ENCODE results near the gene CHMP2A. TPM values are rescaled to one million over a fixed set of nuclear protein-coding genes. Genes with fewer than 3 reads are reported as not detected.
A peak's percentile ranks its signal among the peaks of the same experiment; 100 is the strongest.

The CHMP2A gene
- total and polyA plus RNA-seq, 2 donors (not counting 3 experiments of a cell fraction or from before 2014, with no cell fraction given): 105 to 150 TPM

GRCh38 chr19:58550362-58551122, 4.4 kb downstream of the CHMP2A start:
- Histone ChIP-seq H3K9me1 (replicated peaks; ENCODE audit: control insufficient read depth, extremely low read depth, insufficient read depth, low read length) (no peaks in the 10 kb centered on the region), H3K27ac (ENCODE audit: insufficient read depth, low read depth, low read length) (no peak overlapping the region), H3K4me2 (ENCODE audit: insufficient read depth, low read length) (no peak overlapping the region), H4K20me1 (replicated peaks; ENCODE audit: control insufficient read depth, extremely low read depth, insufficient read depth, low read length) (peaks cover 4% of the 10 kb centered on the region), H3K27me3 (ENCODE audit: control insufficient read depth in 2 of 2, insufficient read depth in 2 of 2, low read length in 2 of 2) (no peaks in the 10 kb centered on the region), H3K9ac (replicated peaks; ENCODE audit: extremely low read depth, insufficient read depth, low read length) (no peak overlapping the region), H3K36me3 (ENCODE audit: control insufficient read depth in 2 of 2, extremely low read depth in 1 of 2, insufficient read depth in 2 of 2, low read length in 2 of 2) (peaks cover 14 to 50% of the 10 kb centered on the region in 2 experiments), H3K4me1 (ENCODE audit: control insufficient read depth, extremely low read depth, insufficient read depth, low read length) (peaks cover 28% of the 10 kb centered on the region), H3K9me3 (replicated peaks; ENCODE audit: control insufficient read depth, insufficient read depth, low read length) (no peaks in the 10 kb centered on the region), H3K4me3 (replicated peaks in 1 of 3; ENCODE audit: insufficient read depth in 1 of 3, low read depth in 1 of 3, low read length in 3 of 3) (no peak overlapping the region), H3K79me2 (ENCODE audit: control insufficient read depth, insufficient read depth, low read length) (peaks cover 40% of the 10 kb centered on the region), H2AFZ (ENCODE audit: low read depth, low read length) (no peak overlapping the region)
- TF ChIP-seq FOS (IDR thresholded peaks at IDR 0.05; ENCODE audit: borderline replicate concordance, insufficient read depth, low read length) (no peak), GATA2 (IDR thresholded peaks at IDR 0.05; ENCODE audit: insufficient read depth, insufficient read length, low read depth, low read length) (no peak), POLR2A (IDR thresholded peaks at IDR 0.05; ENCODE audit: low read depth, low read length) (no peak), JUN (IDR thresholded peaks at IDR 0.05; ENCODE audit: borderline replicate concordance, insufficient read depth, insufficient read length, low read depth) (no peak), EZH2 (IDR thresholded peaks at IDR 0.05; ENCODE audit: borderline replicate concordance, low read depth, low read length, severe bottlenecking) (no peak), POLR2AphosphoS5 (IDR thresholded peaks at IDR 0.05; ENCODE audit: insufficient read depth, low read depth, low read length) (no peak), MYC (IDR thresholded peaks at IDR 0.05; ENCODE audit: low read depth, low read length) (no peak)
- TF ChIP-seq, protein P1, sequence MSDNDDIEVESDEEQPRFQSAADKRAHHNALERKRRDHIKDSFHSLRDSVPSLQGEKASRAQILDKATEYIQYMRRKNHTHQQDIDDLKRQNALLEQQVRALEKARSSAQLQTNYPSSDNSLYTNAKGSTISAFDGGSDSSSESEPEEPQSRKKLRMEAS (IDR thresholded peaks at IDR 0.05; ENCODE audit: insufficient read depth, insufficient read length): no peak
- TF ChIP-seq, protein P2, sequence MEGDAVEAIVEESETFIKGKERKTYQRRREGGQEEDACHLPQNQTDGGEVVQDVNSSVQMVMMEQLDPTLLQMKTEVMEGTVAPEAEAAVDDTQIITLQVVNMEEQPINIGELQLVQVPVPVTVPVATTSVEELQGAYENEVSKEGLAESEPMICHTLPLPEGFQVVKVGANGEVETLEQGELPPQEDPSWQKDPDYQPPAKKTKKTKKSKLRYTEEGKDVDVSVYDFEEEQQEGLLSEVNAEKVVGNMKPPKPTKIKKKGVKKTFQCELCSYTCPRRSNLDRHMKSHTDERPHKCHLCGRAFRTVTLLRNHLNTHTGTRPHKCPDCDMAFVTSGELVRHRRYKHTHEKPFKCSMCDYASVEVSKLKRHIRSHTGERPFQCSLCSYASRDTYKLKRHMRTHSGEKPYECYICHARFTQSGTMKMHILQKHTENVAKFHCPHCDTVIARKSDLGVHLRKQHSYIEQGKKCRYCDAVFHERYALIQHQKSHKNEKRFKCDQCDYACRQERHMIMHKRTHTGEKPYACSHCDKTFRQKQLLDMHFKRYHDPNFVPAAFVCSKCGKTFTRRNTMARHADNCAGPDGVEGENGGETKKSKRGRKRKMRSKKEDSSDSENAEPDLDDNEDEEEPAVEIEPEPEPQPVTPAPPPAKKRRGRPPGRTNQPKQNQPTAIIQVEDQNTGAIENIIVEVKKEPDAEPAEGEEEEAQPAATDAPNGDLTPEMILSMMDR (IDR thresholded peaks at IDR 0.05; ENCODE audit: extremely low read depth in 1 of 2, insufficient read depth in 1 of 2, low read depth in 1 of 2, low read length in 2 of 2): no peak
- intact Hi-C loops (cut with micrococcal nuclease) (no loop called here), dilution Hi-C loops (cut with MboI; ENCODE audit: extremely low pct_ligation_motif_present, low sequenced_read_pairs) (no loop called here)
- BruUV-seq (replicated peaks): no TSS peak
- DNase-seq (ENCODE audit: low read depth, low spot score) (no peak), FAIRE-seq (peak; percentile 24)
- ChIA-PET POLR2A (no interaction called here), CTCF (interaction anchor here (1.4 to 1.7 kb wide), 3 partner anchors 31 to 36 kb away, joined by 5 to 6 read pairs (median 6); partner anchors contain the start of gene ZBTB45)
